ENCODE measurements around the gene APEX1. TPM values are rescaled to one million over a fixed set of nuclear protein-coding genes. Genes with fewer than 3 reads are reported as not detected.

The APEX1 gene
- total RNA-seq, 1 experiment from 2014 or later, result 113 TPM

DNA sequence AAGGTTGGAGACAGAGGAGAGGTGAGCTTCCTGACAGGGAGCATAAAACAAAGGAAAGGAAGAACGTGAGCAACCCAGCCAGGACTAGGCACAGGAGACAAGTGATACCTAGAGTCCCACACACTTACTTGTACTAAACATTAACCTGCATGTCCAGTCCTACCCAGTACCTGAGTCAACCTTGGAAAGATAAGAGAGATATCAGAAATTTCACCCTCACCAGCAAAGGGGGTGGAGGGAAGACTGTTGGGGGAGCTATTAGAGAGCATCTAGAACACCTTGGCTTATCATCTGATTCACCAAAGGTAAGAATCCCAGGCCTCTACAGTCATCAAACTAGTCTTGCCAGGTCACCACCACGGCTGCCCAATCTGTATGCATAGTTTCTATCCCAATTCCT lies 30.2 kb upstream of the APEX1 start:
- ChIA-PET CTCF (no interaction called here), POLR2A (ENCODE audit: unreplicated experiment) (no interaction called here)
- intact Hi-C loops (cut with micrococcal nuclease; ENCODE audit: unreplicated experiment), result no loop called here
- Histone ChIP-seq H3K79me2 (ENCODE audit: low read depth) (no peaks in the 10 kb centered on the region), H3K9me3 (ENCODE audit: insufficient read depth, low read depth) (no peaks in the 10 kb centered on the region), H4K20me1 (ENCODE audit: insufficient read depth) (no peaks in the 10 kb centered on the region), H3K9me2 (ENCODE audit: insufficient read depth) (no peaks in the 10 kb centered on the region), H3K27ac (no peak overlapping the region), H3F3A (ENCODE audit: insufficient read depth, low read depth) (no peaks in the 10 kb centered on the region), H3K4me2 (no peak overlapping the region), H3K4me3 (no peak overlapping the region), H3K4me1 (replicated peaks; ENCODE audit: insufficient read depth) (0 out of 2 replicates have a peak, but pooled peaks cover 3% of the 10 kb centered on the region), H3K36me3 (ENCODE audit: low read depth) (no peaks in the 10 kb centered on the region), H3K27me3 (ENCODE audit: insufficient read depth, low read depth) (no peaks in the 10 kb centered on the region), H2AFZ (no peak overlapping the region)
- BruUV-seq (replicated peaks), result no TSS peak
- no peak for TF ChIP-seq EZH2 (IDR thresholded peaks at IDR 0.05; ENCODE audit: low read depth)
- TF ChIP-seq, protein P1, sequence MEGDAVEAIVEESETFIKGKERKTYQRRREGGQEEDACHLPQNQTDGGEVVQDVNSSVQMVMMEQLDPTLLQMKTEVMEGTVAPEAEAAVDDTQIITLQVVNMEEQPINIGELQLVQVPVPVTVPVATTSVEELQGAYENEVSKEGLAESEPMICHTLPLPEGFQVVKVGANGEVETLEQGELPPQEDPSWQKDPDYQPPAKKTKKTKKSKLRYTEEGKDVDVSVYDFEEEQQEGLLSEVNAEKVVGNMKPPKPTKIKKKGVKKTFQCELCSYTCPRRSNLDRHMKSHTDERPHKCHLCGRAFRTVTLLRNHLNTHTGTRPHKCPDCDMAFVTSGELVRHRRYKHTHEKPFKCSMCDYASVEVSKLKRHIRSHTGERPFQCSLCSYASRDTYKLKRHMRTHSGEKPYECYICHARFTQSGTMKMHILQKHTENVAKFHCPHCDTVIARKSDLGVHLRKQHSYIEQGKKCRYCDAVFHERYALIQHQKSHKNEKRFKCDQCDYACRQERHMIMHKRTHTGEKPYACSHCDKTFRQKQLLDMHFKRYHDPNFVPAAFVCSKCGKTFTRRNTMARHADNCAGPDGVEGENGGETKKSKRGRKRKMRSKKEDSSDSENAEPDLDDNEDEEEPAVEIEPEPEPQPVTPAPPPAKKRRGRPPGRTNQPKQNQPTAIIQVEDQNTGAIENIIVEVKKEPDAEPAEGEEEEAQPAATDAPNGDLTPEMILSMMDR (conservative IDR thresholded peaks at IDR 0.05), result no peak
- no peak for DNase-seq

GRCh38 chr14:20427231-20428009 lies 27.6 kb upstream of the APEX1 start:
- no TSS peak for BruUV-seq (replicated peaks)
- H3K4me1 ChIP-seq (replicated peaks; ENCODE audit: insufficient read depth), result 0 out of 2 replicates have a peak, but pooled peaks cover 3% of the 10 kb centered on the region
- TF ChIP-seq, protein P1 (conservative IDR thresholded peaks at IDR 0.05), result no peak
- no peak for TF ChIP-seq EZH2 (IDR thresholded peaks at IDR 0.05; ENCODE audit: low read depth)
- 0 out of 2 replicates have a peak overlapping the region, but pooled peaks have one; percentile 8 for H3K4me2 ChIP-seq
- H4K20me1 ChIP-seq (ENCODE audit: insufficient read depth), result no peaks in the 10 kb centered on the region
- H2AFZ ChIP-seq, result no peak overlapping the region
- no peaks in the 10 kb centered on the region for H3K36me3 ChIP-seq (ENCODE audit: low read depth)
- no peaks in the 10 kb centered on the region for H3K79me2 ChIP-seq (ENCODE audit: low read depth)
- H3K27me3 ChIP-seq (ENCODE audit: insufficient read depth, low read depth), result no peaks in the 10 kb centered on the region
- no peak for DNase-seq
- intact Hi-C loops (cut with micrococcal nuclease; ENCODE audit: unreplicated experiment), result no loop called here
- no peaks in the 10 kb centered on the region for H3K9me3 ChIP-seq (ENCODE audit: insufficient read depth, low read depth)
- ChIA-PET CTCF (no interaction called here), POLR2A (ENCODE audit: unreplicated experiment) (interaction anchor here (0.6 kb wide), 1 partner anchor 587 kb away, joined by 17 read pairs; no protein-coding TSS in a partner anchor)
- H3K27ac ChIP-seq, result no peak overlapping the region
- H3K4me3 ChIP-seq, result no peak overlapping the region
- H3F3A ChIP-seq (ENCODE audit: insufficient read depth, low read depth), result no peaks in the 10 kb centered on the region
- no peaks in the 10 kb centered on the region for H3K9me2 ChIP-seq (ENCODE audit: insufficient read depth)

GRCh38 chr14:20428010-20428365 lies 27.0 kb upstream of the APEX1 start:
- no peak overlapping the region for H3K4me2 ChIP-seq
- H3K9me2 ChIP-seq (ENCODE audit: insufficient read depth), result no peaks in the 10 kb centered on the region
- no peak overlapping the region for H3K27ac ChIP-seq
- H4K20me1 ChIP-seq (ENCODE audit: insufficient read depth), result no peaks in the 10 kb centered on the region
- no peaks in the 10 kb centered on the region for H3K27me3 ChIP-seq (ENCODE audit: insufficient read depth, low read depth)
- H2AFZ ChIP-seq, result no peak overlapping the region
- ChIA-PET CTCF (no interaction called here), POLR2A (ENCODE audit: unreplicated experiment) (no interaction called here)
- no peak for DNase-seq
- no peak for TF ChIP-seq EZH2 (IDR thresholded peaks at IDR 0.05; ENCODE audit: low read depth)
- TF ChIP-seq, protein P1 (conservative IDR thresholded peaks at IDR 0.05), result no peak
- H3F3A ChIP-seq (ENCODE audit: insufficient read depth, low read depth), result no peaks in the 10 kb centered on the region
- no peaks in the 10 kb centered on the region for H3K36me3 ChIP-seq (ENCODE audit: low read depth)
- no TSS peak for BruUV-seq (replicated peaks)
- no peaks in the 10 kb centered on the region for H3K79me2 ChIP-seq (ENCODE audit: low read depth)
- intact Hi-C loops (cut with micrococcal nuclease; ENCODE audit: unreplicated experiment), result no loop called here
- H3K4me3 ChIP-seq, result no peak overlapping the region
- H3K9me3 ChIP-seq (ENCODE audit: insufficient read depth, low read depth), result no peaks in the 10 kb centered on the region
- H3K4me1 ChIP-seq (replicated peaks; ENCODE audit: insufficient read depth), result 0 out of 2 replicates have a peak, but pooled peaks cover 3% of the 10 kb centered on the region

All from PC-9 (cell line).